GM20000 (cell line): ENCODE data around the gene CNST.
"Not testable (repeated sequence)": the region's sequence is repeated elsewhere in the genome, so short reads cannot be mapped to it uniquely, and the experiment has no call there.

Experiments
- DNase-seq: peaks from one replicate; pipeline ENCODE4 v3.0.0; 2012; ENCODE audit warnings: low spot score
- CTCF ChIP-seq: IDR thresholded peaks from 2 replicates; pipeline ENCODE4 v1.5.1; 2012; ENCODE audit warnings: mild to moderate bottlenecking, control low read depth; ENCODE audit errors: extremely low read depth, missing control alignments

CNST gene

GRCh38 chr1:246569248-246570238 lies 3.3 kb downstream of the CNST start:
- no peak for DNase-seq

GRCh38 chr1:246571309-246571708 lies 5.1 kb downstream of the CNST start:
- DNase-seq: not testable (repeated sequence)

More at GRCh38 chr1:246569248-246570238, 3.3 kb downstream of the CNST start:
- TF ChIP-seq CTCF: no peak

GRCh38 chr1:246571953-246572352 lies 5.7 kb downstream of the CNST start:
- TF ChIP-seq CTCF: no peak
- no peak for DNase-seq

- no peak for DNase-seq
- TF ChIP-seq CTCF: no peak
Measured at GRCh38 chr1:246572785-246573184, 6.5 kb downstream of the CNST start.

GRCh38 chr1:246573491-246573890 lies 7.2 kb downstream of the CNST start:
- no peak for TF ChIP-seq CTCF
- DNase-seq: no peak

GRCh38 chr1:246576709-246577032 lies 10.4 kb downstream of the CNST start:
- no peak for DNase-seq
- no peak for TF ChIP-seq CTCF

GRCh38 chr1:246577082-246577719 lies 10.9 kb downstream of the CNST start:
- no peak for TF ChIP-seq CTCF
- DNase-seq: no peak
